SU-DHL-6 (cell line): ENCODE results near the gene LCP2.

Source experiments
- EZH2phosphoT487 ChIP-seq: fragments of 200-600 bp; sonication (generic), shearing (Covaris generic); conservative IDR thresholded peaks from 2 replicates; pipeline ENCODE4 v1.6.1; 2018; ENCODE audit warnings: mild to moderate bottlenecking, antibody characterized with exemption, low read length, moderate library complexity, mixed read lengths
- TF ChIP-seq, protein P1 (sequence below): fragments of 200-600 bp; sonication (generic); IDR thresholded peaks from one replicate; pipeline ENCODE4 v1.5.1; 2017; ENCODE audit warnings: antibody characterized with exemption, mild to moderate bottlenecking, low read length, moderate library complexity; ENCODE audit not compliant: insufficient read depth, poor library complexity, severe bottlenecking

DNA sequence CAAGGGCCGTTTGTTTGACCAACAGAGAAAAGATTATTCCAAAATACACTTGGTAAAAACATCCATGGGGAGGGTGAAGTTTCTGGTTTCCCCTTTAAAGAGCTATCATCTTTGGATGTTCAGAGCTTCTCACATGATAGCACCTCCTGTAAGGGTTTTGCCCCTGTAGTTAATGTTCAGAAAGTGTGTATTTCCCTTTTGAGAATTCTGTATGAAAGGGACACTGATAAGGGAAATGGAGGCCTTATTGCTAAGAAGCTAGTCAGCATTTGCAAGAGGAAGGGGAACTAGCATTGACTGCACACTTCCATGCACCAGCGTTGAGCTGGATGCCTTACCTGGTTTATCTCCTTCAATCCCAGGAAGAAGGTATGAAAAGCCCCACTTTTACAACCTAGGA, 96.3 kb downstream of the LCP2 start:
- TF ChIP-seq, protein P1, sequence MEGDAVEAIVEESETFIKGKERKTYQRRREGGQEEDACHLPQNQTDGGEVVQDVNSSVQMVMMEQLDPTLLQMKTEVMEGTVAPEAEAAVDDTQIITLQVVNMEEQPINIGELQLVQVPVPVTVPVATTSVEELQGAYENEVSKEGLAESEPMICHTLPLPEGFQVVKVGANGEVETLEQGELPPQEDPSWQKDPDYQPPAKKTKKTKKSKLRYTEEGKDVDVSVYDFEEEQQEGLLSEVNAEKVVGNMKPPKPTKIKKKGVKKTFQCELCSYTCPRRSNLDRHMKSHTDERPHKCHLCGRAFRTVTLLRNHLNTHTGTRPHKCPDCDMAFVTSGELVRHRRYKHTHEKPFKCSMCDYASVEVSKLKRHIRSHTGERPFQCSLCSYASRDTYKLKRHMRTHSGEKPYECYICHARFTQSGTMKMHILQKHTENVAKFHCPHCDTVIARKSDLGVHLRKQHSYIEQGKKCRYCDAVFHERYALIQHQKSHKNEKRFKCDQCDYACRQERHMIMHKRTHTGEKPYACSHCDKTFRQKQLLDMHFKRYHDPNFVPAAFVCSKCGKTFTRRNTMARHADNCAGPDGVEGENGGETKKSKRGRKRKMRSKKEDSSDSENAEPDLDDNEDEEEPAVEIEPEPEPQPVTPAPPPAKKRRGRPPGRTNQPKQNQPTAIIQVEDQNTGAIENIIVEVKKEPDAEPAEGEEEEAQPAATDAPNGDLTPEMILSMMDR: no peak
- TF ChIP-seq EZH2phosphoT487: no peak
